HEK293T (cell line): Measurements from ENCODE around the gene CSTPP1.

Experiments used
- ARNT ChIP-seq: fragments of 450-650 bp; IDR thresholded peaks from 2 replicates; pipeline ENCODE4 v1.6.1; 2017; ENCODE audit warnings: mild to moderate bottlenecking
- BHLHE40 ChIP-seq: fragments of 450-650 bp; IDR thresholded peaks from 2 replicates; pipeline ENCODE4 v1.6.1; 2016; ENCODE audit warnings: mild to moderate bottlenecking, moderate library complexity, borderline replicate concordance
- FOXA1 ChIP-seq: fragments of 450-650 bp; IDR thresholded peaks from 2 replicates; pipeline ENCODE4 v1.6.1; 2016; ENCODE audit warnings: mild to moderate bottlenecking
- FOXM1 ChIP-seq: fragments of 450-650 bp; IDR thresholded peaks from 2 replicates; pipeline ENCODE4 v1.6.1; 2017; ENCODE audit warnings: mild to moderate bottlenecking, borderline replicate concordance
- HDGF ChIP-seq: fragments of 450-650 bp; IDR thresholded peaks from 2 replicates; pipeline ENCODE4 v1.6.1; 2017; ENCODE audit warnings: antibody characterized with exemption, borderline replicate concordance
- L3MBTL2 ChIP-seq: fragments of 450-650 bp; conservative IDR thresholded peaks from 2 replicates; pipeline ENCODE4 v1.6.1; 2016; ENCODE audit warnings: mild to moderate bottlenecking
- PKNOX1 ChIP-seq: fragments of 450-650 bp; IDR thresholded peaks from 2 replicates; pipeline ENCODE4 v1.6.1; 2016

GRCh38 chr11:47156951-47157350 is 220.4 kb downstream of the CSTPP1 start:
- TF ChIP-seq FOXM1 (no peak), FOXA1 (no peak), HDGF (no peak), PKNOX1 (no peak), L3MBTL2 (no peak), ARNT (no peak), BHLHE40 (no peak)
